Fibroblast of lung (primary cell): ENCODE data around the gene OR2F2. TPM values are rescaled to one million over a fixed set of nuclear protein-coding genes. Genes with fewer than 3 reads are reported as not detected.

Source experiments
- DNase-seq, 2 donors: peaks; one replicate each; pipeline versions ENCODE4 v3.0.0 to v3.0.0-alpha.2; 2010; ENCODE audit warnings: low read depth in 2 of 2
- H2AFZ ChIP-seq: 2 replicates; pipeline ENCODE4 v1.5.1; 2012; ENCODE audit warnings: low read length, control low read depth, inconsistent platforms
- H3K27ac ChIP-seq: 2 replicates; pipeline ENCODE4 v1.5.1; 2011; ENCODE audit warnings: low read length, control low read depth; ENCODE audit not compliant: insufficient read depth
- H3K27me3 ChIP-seq: 2 replicates; pipeline ENCODE4 v1.5.1; 2011; ENCODE audit warnings: mild to moderate bottlenecking, low read length; ENCODE audit not compliant: control insufficient read depth, insufficient read depth
- H3K36me3 ChIP-seq: 2 replicates; pipeline ENCODE4 v1.5.1; 2011; ENCODE audit warnings: low read length; ENCODE audit not compliant: control insufficient read depth, insufficient read depth
- H3K4me1 ChIP-seq: 2 replicates; pipeline ENCODE4 v1.5.1; 2011; ENCODE audit warnings: low read length; ENCODE audit not compliant: control insufficient read depth, insufficient read depth; ENCODE audit errors: extremely low read depth
- H3K4me2 ChIP-seq: 2 replicates; pipeline ENCODE4 v1.5.1; 2011; ENCODE audit warnings: low read length, control low read depth; ENCODE audit not compliant: insufficient read depth; ENCODE audit errors: extremely low read depth
- H3K4me3 ChIP-seq, 4 experiments: fragments of 200-600 bp in 1 of 4; sonication (generic) in 1 of 4; replicated peaks in 1 of 4; 2 replicates each; pipeline ENCODE4 v1.5.1; 2011 to 2016; ENCODE audit warnings: low read length in 4 of 4, low read depth in 3 of 4, mild to moderate bottlenecking in 3 of 4, control low read depth in 2 of 4, inconsistent platforms in 1 of 4, mixed read lengths in 1 of 4; ENCODE audit not compliant: insufficient read depth in 1 of 4; ENCODE audit errors: control extremely low read depth in 1 of 4
- H3K79me2 ChIP-seq: 2 replicates; pipeline ENCODE4 v1.5.1; 2012; ENCODE audit warnings: mild to moderate bottlenecking, low read length, inconsistent platforms; ENCODE audit not compliant: control insufficient read depth, insufficient read depth
- H3K9ac ChIP-seq: 2 replicates; pipeline ENCODE4 v1.5.1; 2011; ENCODE audit warnings: mild to moderate bottlenecking, low read length, control low read depth; ENCODE audit not compliant: insufficient read depth
- H3K9me3 ChIP-seq: 2 replicates; pipeline ENCODE4 v1.5.1; 2012; ENCODE audit warnings: low read depth, low read length; ENCODE audit not compliant: control insufficient read depth, insufficient read depth
- H4K20me1 ChIP-seq: 2 replicates; pipeline ENCODE4 v1.5.1; 2011; ENCODE audit warnings: low read length; ENCODE audit not compliant: control insufficient read depth, insufficient read depth; ENCODE audit errors: extremely low read depth
- EZH2 ChIP-seq: IDR thresholded peaks from 2 replicates; pipeline ENCODE4 v1.5.1; 2012; ENCODE audit warnings: low read length, control low read depth, mild to moderate bottlenecking; ENCODE audit errors: missing control alignments
- polyA plus RNA-seq, 2 donors: library from polyadenylated mRNA; depleted of rRNA in 1 of 2; stranded (reverse) in 1 of 2; unstranded in 1 of 2; fragments of >200 nt; gene quantifications; 2 replicates each; pipeline ENCODE4 v1.2.1, GENCODE V29; 2011 to 2012; ENCODE audit warnings: missing spikeins in 1 of 2
- total RNA-seq: library from RNA; depleted of rRNA; stranded (reverse); fragments of >200 nt; gene quantifications from 2 replicates; pipeline ENCODE4 v1.2.1, GENCODE V29; 2014
- TF ChIP-seq, protein P1 (sequence below), 2 donors: IDR thresholded peaks in 1 of 2; conservative IDR thresholded peaks in 1 of 2; 1 replicate in 1 of 2; 2 replicates in 1 of 2; pipeline ENCODE4 v1.5.1; 2011 to 2012; ENCODE audit warnings: low read length in 2 of 2, control low read depth in 1 of 2, inconsistent platforms in 1 of 2, low read depth in 1 of 2, mild to moderate bottlenecking in 1 of 2

The OR2F2 gene
- total and polyA plus RNA-seq, 2 donors (not counting 1 experiment from before 2014, with no cell fraction given), result not detected

GRCh38 chr7:143910473-143911248 lies 24.4 kb upstream of the OR2F2 start:
- Histone ChIP-seq H2AFZ (peak overlapping the region; percentile 35), H3K4me1 (no peaks in the 10 kb centered on the region), H3K79me2 (no peaks in the 10 kb centered on the region), H3K9ac (no peak overlapping the region), H3K9me3 (no peaks in the 10 kb centered on the region), H3K36me3 (no peaks in the 10 kb centered on the region), H3K27ac (no peak overlapping the region), H3K27me3 (no peaks in the 10 kb centered on the region), H3K4me2 (no peak overlapping the region), H3K4me3 (no peak overlapping the region), H4K20me1 (no peaks in the 10 kb centered on the region)
- TF ChIP-seq, protein P1, sequence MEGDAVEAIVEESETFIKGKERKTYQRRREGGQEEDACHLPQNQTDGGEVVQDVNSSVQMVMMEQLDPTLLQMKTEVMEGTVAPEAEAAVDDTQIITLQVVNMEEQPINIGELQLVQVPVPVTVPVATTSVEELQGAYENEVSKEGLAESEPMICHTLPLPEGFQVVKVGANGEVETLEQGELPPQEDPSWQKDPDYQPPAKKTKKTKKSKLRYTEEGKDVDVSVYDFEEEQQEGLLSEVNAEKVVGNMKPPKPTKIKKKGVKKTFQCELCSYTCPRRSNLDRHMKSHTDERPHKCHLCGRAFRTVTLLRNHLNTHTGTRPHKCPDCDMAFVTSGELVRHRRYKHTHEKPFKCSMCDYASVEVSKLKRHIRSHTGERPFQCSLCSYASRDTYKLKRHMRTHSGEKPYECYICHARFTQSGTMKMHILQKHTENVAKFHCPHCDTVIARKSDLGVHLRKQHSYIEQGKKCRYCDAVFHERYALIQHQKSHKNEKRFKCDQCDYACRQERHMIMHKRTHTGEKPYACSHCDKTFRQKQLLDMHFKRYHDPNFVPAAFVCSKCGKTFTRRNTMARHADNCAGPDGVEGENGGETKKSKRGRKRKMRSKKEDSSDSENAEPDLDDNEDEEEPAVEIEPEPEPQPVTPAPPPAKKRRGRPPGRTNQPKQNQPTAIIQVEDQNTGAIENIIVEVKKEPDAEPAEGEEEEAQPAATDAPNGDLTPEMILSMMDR (conservative IDR thresholded peaks at IDR 0.05 in 1 of 2, IDR thresholded peaks at IDR 0.05 in 1 of 2; ENCODE audit: low read depth in 1 of 2, low read length in 2 of 2), result no peak
- no peak for TF ChIP-seq EZH2
- DNase-seq, result peak in 1 of 2 donors; percentile 21

DNA sequence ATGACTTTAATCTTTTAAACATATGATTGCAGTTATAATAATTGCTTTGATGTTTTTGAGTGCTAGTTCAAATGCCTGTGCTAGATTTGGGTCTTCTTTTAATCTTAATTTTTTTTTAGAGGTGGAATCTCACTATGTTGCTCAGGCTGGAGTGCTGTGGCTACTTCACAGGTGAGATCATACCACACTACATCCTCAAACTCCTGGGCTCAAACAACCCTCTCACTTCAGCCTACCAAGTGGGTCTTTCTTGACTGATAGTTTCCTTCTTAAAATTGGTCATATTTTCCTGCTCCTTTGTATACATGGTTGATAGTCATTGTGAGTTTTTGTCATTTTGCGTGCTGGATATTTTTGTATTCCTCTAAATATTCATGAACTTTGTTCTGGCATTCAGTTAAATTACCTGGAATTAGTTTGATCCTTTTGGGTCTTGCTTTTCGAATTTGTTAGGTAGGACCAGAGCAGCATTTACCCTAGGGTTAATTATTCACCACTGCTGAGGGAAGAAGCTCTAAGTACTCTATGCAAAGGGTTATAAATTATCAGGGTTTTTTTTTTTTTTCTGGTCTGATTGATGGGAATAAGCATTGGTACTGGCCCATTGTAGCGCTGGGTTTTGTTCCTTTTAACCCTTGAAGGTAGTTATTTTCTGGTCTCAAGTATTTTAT lies 21.0 kb upstream of the OR2F2 start:
- Histone ChIP-seq H3K4me3 (no peak overlapping the region), H3K9me3 (no peaks in the 10 kb centered on the region), H3K4me2 (no peak overlapping the region), H3K27me3 (no peaks in the 10 kb centered on the region), H3K9ac (no peak overlapping the region), H3K79me2 (no peaks in the 10 kb centered on the region), H2AFZ (no peak overlapping the region), H3K36me3 (no peaks in the 10 kb centered on the region), H3K4me1 (no peaks in the 10 kb centered on the region), H3K27ac (no peak overlapping the region), H4K20me1 (no peaks in the 10 kb centered on the region)
- DNase-seq, result no peak
- TF ChIP-seq, protein P1 (conservative IDR thresholded peaks at IDR 0.05 in 1 of 2, IDR thresholded peaks at IDR 0.05 in 1 of 2; ENCODE audit: low read depth in 1 of 2, low read length in 2 of 2), result no peak
- TF ChIP-seq EZH2, result no peak

- no peaks in the 10 kb centered on the region for H3K79me2 ChIP-seq
- H3K4me3 ChIP-seq, result no peak overlapping the region
- H4K20me1 ChIP-seq, result no peaks in the 10 kb centered on the region
Observed at GRCh38 chr7:143914938-143915652, 19.9 kb upstream of the OR2F2 start.

More at GRCh38 chr7:143914938-143915652, 19.9 kb upstream of the OR2F2 start:
- Histone ChIP-seq H3K9me3 (no peaks in the 10 kb centered on the region), H3K4me2 (no peak overlapping the region), H3K27ac (no peak overlapping the region), H3K36me3 (no peaks in the 10 kb centered on the region), H3K9ac (no peak overlapping the region), H2AFZ (peak overlapping the region; percentile 8), H3K4me1 (no peaks in the 10 kb centered on the region), H3K27me3 (no peaks in the 10 kb centered on the region)
- DNase-seq, result peak in 1 of 2 donors; percentile 30
- TF ChIP-seq, protein P1 (conservative IDR thresholded peaks at IDR 0.05 in 1 of 2, IDR thresholded peaks at IDR 0.05 in 1 of 2; ENCODE audit: low read depth in 1 of 2, low read length in 2 of 2), result peak in 1 of 2 donors; percentile 22
- no peak for TF ChIP-seq EZH2
